SK-N-SH treated with all-trans-retinoic acid at 6 μM for 48 hours (cell line): ENCODE results near the gene GPR151.

ENCODE experiments used
- ARNTL ChIP-seq: fragments of 450-650 bp; formaldehyde crosslinking; IDR thresholded peaks from 2 replicates; pipeline ENCODE4 v1.5.0; 2020; ENCODE audit warnings: low read depth, mild to moderate bottlenecking, moderate library complexity, borderline replicate concordance
- BACH2 ChIP-seq: fragments of 250-450 bp; sonication (Bioruptor Pico); IDR thresholded peaks from 2 replicates; pipeline ENCODE4 v1.9.0; 2021; ENCODE audit warnings: mild to moderate bottlenecking, borderline replicate concordance
- CREB5 ChIP-seq: fragments of 250-450 bp; sonication (Bioruptor Pico); IDR thresholded peaks from 2 replicates; pipeline ENCODE4 v1.5.1; 2020; ENCODE audit warnings: low read depth, mild to moderate bottlenecking, moderate library complexity
- GLIS3 ChIP-seq: fragments of 250-450 bp; sonication (Bioruptor Pico); IDR thresholded peaks from 2 replicates; pipeline ENCODE4 v1.5.0; 2020; ENCODE audit warnings: mild to moderate bottlenecking, moderate library complexity
- PATZ1 ChIP-seq: fragments of 250-450 bp; sonication (Bioruptor Pico); IDR thresholded peaks from 2 replicates; pipeline ENCODE4 v1.8.0; 2020; ENCODE audit warnings: mild to moderate bottlenecking, moderate library complexity, borderline replicate concordance
- PPARA ChIP-seq: fragments of 250-450 bp; sonication (Bioruptor Pico); IDR thresholded peaks from 2 replicates; pipeline ENCODE4 v1.5.0; 2020; ENCODE audit warnings: mild to moderate bottlenecking, borderline replicate concordance
- RARB ChIP-seq: fragments of 250-450 bp; sonication (Bioruptor Pico); IDR thresholded peaks from 2 replicates; pipeline ENCODE4 v1.8.0; 2021; ENCODE audit warnings: mild to moderate bottlenecking, moderate library complexity
- TOX ChIP-seq: fragments of 250-450 bp; sonication (Bioruptor Pico); IDR thresholded peaks from 2 replicates; pipeline ENCODE4 v1.8.0; 2021; ENCODE audit warnings: mild to moderate bottlenecking, moderate library complexity, borderline replicate concordance
- TSHZ2 ChIP-seq: fragments of 250-450 bp; sonication (Bioruptor Pico); IDR thresholded peaks from 2 replicates; pipeline ENCODE4 v1.5.0; 2020; ENCODE audit warnings: mild to moderate bottlenecking, moderate library complexity
- ZFP3 ChIP-seq: fragments of 250-450 bp; sonication (Bioruptor Pico); IDR thresholded peaks from 2 replicates; pipeline ENCODE4 v1.5.0; 2020; ENCODE audit warnings: mild to moderate bottlenecking, moderate library complexity
- ZFP30 ChIP-seq: fragments of 450-650 bp; formaldehyde crosslinking; IDR thresholded peaks from 2 replicates; pipeline ENCODE4 v1.5.0; 2022; ENCODE audit warnings: mild to moderate bottlenecking, moderate library complexity
- ZNF70 ChIP-seq: fragments of 450-650 bp; formaldehyde crosslinking; IDR thresholded peaks from 2 replicates; pipeline ENCODE4 v1.5.0; 2020; ENCODE audit warnings: mild to moderate bottlenecking, moderate library complexity
- ZNF8 ChIP-seq: fragments of 450-650 bp; formaldehyde crosslinking; IDR thresholded peaks from 2 replicates; pipeline ENCODE4 v1.5.0; 2020; ENCODE audit warnings: mild to moderate bottlenecking, moderate library complexity

- TF ChIP-seq ZFP3 (CRISPR knock-in tag) (no peak), BACH2 (no peak), ARNTL (no peak), TOX (CRISPR knock-in tag) (no peak), GLIS3 (CRISPR knock-in tag) (no peak), PATZ1 (CRISPR knock-in tag) (no peak), PPARA (no peak), ZNF70 (no peak), CREB5 (CRISPR knock-in tag) (no peak), TSHZ2 (CRISPR knock-in tag) (no peak), ZFP30 (CRISPR knock-in tag) (no peak), ZNF8 (CRISPR knock-in tag) (no peak), RARB (CRISPR knock-in tag) (no peak)
These were observed 22.4 kb upstream of the GPR151 start for GRCh38 chr5:146538432-146538831.
